ENCODE results near the gene SND1.

Gene SND1

DNA sequence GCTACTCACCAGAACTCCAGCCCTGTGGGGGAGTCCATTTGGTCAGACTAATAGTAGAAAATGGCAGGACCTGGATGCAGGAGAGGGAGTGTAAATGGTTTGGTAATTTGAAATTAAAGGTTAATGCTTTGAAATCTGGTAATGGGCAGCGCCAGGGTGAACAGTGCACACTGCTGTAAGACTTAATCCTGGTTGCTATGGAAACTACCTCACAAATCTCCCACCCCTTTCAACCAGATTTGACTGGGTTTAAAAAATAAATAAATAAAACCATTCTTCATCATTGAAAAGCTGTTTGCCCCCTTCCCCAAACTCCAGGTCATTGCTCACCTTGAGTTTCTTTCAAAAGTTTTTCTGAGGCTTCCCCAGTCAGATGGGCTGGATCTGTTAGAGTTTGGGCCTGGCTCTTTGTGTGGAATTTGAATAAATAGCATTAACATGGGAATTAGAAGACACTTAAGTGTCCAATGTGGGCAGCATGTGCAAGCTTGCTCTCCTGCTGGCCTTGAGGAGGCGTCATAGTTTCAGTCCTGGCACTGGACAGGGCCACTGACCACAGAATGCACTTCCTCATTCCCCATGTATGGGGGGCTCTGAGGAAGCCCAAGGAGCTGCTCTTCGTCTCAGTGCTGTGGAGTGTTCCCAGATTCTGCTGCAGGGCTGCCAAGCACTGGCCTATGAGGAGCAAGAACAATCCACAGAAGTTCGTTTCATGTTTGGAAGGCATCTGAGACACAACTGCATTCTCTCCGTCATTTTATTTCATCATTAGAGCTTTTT lies 288.6 kb downstream of the SND1 start:
- DNase-seq (ENCODE audit: low read depth, low spot score): no peak
- Histone ChIP-seq H3K27ac (no peak overlapping the region), H3K36me3 (ENCODE audit: insufficient read depth, low read length) (no peaks in the 10 kb centered on the region), H3K9ac (ENCODE audit: insufficient read length) (no peak overlapping the region), H3K4me3 (no peak overlapping the region), H3K9me3 (ENCODE audit: low read depth, low read length) (no peaks in the 10 kb centered on the region)
- TF ChIP-seq FOXP2 (optimal IDR thresholded peaks at IDR 0.05; ENCODE audit: control extremely low read depth, extremely low read length, insufficient read depth): no peak
- no peak for TF ChIP-seq EZH2 (IDR thresholded peaks at IDR 0.05)
- TF ChIP-seq POLR2AphosphoS5 (IDR thresholded peaks at IDR 0.05; ENCODE audit: borderline replicate concordance, low read depth, low read length): no peak

- H3K9me3 ChIP-seq (ENCODE audit: low read depth, low read length): no peaks in the 10 kb centered on the region
- H3K4me3 ChIP-seq: no peak overlapping the region
- TF ChIP-seq EZH2 (IDR thresholded peaks at IDR 0.05): no peak
- TF ChIP-seq POLR2AphosphoS5 (IDR thresholded peaks at IDR 0.05; ENCODE audit: borderline replicate concordance, low read depth, low read length): no peak
- no peak for TF ChIP-seq FOXP2 (optimal IDR thresholded peaks at IDR 0.05; ENCODE audit: control extremely low read depth, extremely low read length, insufficient read depth)
- no peaks in the 10 kb centered on the region; the same call in 1 of the 2 replicates for H3K36me3 ChIP-seq (ENCODE audit: insufficient read depth, low read length)
- DNase-seq (ENCODE audit: low read depth, low spot score): no peak
- H3K9ac ChIP-seq (ENCODE audit: insufficient read length): no peak overlapping the region
- H3K27ac ChIP-seq: no peak overlapping the region
Measured at GRCh38 chr7:127941476-127942210, 289.6 kb downstream of the SND1 start.

GRCh38 chr7:127943541-127944521 lies 291.8 kb downstream of the SND1 start:
- H3K36me3 ChIP-seq (ENCODE audit: insufficient read depth, low read length): no peaks in the 10 kb centered on the region; the same call in 1 of the 2 replicates

DNA sequence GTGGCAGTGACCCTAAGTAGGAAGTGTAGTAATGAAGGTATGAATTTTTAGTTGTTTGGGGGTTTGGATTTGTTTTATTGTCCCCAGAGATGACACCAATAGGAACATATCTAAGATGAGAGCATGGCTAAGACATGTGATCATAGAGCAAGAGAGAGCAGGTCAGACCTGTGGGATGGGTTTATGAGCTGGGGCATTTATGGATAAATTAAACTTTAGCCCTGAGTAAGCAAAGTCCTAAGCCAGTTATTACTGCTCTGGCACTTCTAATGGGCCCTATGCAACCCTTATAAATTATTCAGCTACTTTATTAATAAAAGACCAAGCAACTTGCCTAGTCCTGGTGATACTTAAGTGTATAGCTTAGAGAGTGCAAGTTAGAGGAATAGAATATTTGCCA lies 294.1 kb downstream of the SND1 start:
- no peak overlapping the region for H3K4me3 ChIP-seq
- DNase-seq (ENCODE audit: low read depth, low spot score): no peak
- no peak overlapping the region for H3K9ac ChIP-seq (ENCODE audit: insufficient read length)
- TF ChIP-seq POLR2AphosphoS5 (IDR thresholded peaks at IDR 0.05; ENCODE audit: borderline replicate concordance, low read depth, low read length) (no peak), EZH2 (IDR thresholded peaks at IDR 0.05) (no peak), FOXP2 (optimal IDR thresholded peaks at IDR 0.05; ENCODE audit: control extremely low read depth, extremely low read length, insufficient read depth) (no peak)
- no peak overlapping the region for H3K27ac ChIP-seq
- no peaks in the 10 kb centered on the region for H3K9me3 ChIP-seq (ENCODE audit: low read depth, low read length)
- H3K36me3 ChIP-seq (ENCODE audit: insufficient read depth, low read length): no peaks in the 10 kb centered on the region; the same call in 1 of the 2 replicates

More at GRCh38 chr7:127943541-127944521, 291.8 kb downstream of the SND1 start:
- DNase-seq (ENCODE audit: low read depth, low spot score): peak; percentile 5
- TF ChIP-seq POLR2AphosphoS5 (IDR thresholded peaks at IDR 0.05; ENCODE audit: borderline replicate concordance, low read depth, low read length) (no peak), FOXP2 (optimal IDR thresholded peaks at IDR 0.05; ENCODE audit: control extremely low read depth, extremely low read length, insufficient read depth) (no peak), EZH2 (IDR thresholded peaks at IDR 0.05) (no peak)
- Histone ChIP-seq H3K27ac (no peak overlapping the region), H3K9me3 (ENCODE audit: low read depth, low read length) (no peaks in the 10 kb centered on the region), H3K4me3 (no peak overlapping the region), H3K9ac (ENCODE audit: insufficient read length) (no peak overlapping the region)

- H3K4me3 ChIP-seq: no peak overlapping the region
- H3K9ac ChIP-seq (ENCODE audit: insufficient read length): no peak overlapping the region
- no peak overlapping the region for H3K27ac ChIP-seq
- H3K36me3 ChIP-seq (ENCODE audit: insufficient read depth, low read length): no peaks in the 10 kb centered on the region; the same call in 1 of the 2 replicates
- DNase-seq (ENCODE audit: low read depth, low spot score): no peak
- no peak for TF ChIP-seq FOXP2 (optimal IDR thresholded peaks at IDR 0.05; ENCODE audit: control extremely low read depth, extremely low read length, insufficient read depth)
- TF ChIP-seq EZH2 (IDR thresholded peaks at IDR 0.05): no peak
- TF ChIP-seq POLR2AphosphoS5 (IDR thresholded peaks at IDR 0.05; ENCODE audit: borderline replicate concordance, low read depth, low read length): no peak
- no peaks in the 10 kb centered on the region for H3K9me3 ChIP-seq (ENCODE audit: low read depth, low read length)
Measured at GRCh38 chr7:127946847-127947246, 294.9 kb downstream of the SND1 start.

DNA sequence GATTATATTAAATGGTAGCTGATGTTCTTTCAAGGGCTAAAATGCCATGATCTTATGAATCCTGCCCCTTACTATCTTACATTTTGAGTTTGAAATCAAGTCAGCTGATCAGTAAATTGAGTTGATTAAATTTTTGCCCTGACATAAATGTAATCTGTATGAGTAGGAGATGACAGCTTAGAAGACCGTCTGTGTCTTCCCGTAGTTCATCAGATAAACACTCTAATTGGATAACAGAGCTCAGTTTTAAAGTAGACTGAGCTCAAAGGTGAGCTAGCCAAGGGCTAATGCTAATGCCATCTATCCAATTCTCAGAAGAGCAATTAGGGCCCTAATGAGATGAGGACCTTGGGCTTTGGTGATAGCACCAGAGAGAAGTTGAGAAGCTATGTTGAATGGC lies 296.3 kb downstream of the SND1 start:
- no peak overlapping the region for H3K9ac ChIP-seq (ENCODE audit: insufficient read length)
- no peak for DNase-seq (ENCODE audit: low read depth, low spot score)
- H3K9me3 ChIP-seq (ENCODE audit: low read depth, low read length): no peaks in the 10 kb centered on the region
- no peak overlapping the region for H3K4me3 ChIP-seq
- TF ChIP-seq EZH2 (IDR thresholded peaks at IDR 0.05) (no peak), POLR2AphosphoS5 (IDR thresholded peaks at IDR 0.05; ENCODE audit: borderline replicate concordance, low read depth, low read length) (no peak), FOXP2 (optimal IDR thresholded peaks at IDR 0.05; ENCODE audit: control extremely low read depth, extremely low read length, insufficient read depth) (no peak)
- H3K36me3 ChIP-seq (ENCODE audit: insufficient read depth, low read length): no peaks in the 10 kb centered on the region; the same call in 1 of the 2 replicates
- H3K27ac ChIP-seq: no peak overlapping the region

DNA sequence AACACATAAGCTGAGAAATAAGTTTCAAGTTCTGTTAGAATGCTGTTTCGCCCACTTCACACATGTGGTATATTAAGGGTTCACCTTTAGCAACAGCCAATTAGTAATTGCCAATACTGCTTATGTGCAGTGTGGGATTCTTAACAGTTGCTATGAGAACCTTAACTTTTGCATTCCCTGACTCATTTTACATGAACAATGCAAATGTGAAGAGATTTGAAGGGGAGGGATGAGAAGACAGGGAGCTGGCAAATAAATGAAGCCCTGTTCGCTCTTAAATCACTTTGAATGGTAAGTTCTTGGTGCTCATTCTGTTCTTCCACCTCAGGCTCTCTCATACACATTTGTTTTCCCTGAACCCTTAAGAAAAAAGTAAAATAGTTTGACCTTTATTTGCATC lies 296.9 kb downstream of the SND1 start:
- Histone ChIP-seq H3K27ac (no peak overlapping the region), H3K9me3 (ENCODE audit: low read depth, low read length) (no peaks in the 10 kb centered on the region), H3K9ac (ENCODE audit: insufficient read length) (no peak overlapping the region), H3K4me3 (no peak overlapping the region), H3K36me3 (ENCODE audit: insufficient read depth, low read length) (no peaks in the 10 kb centered on the region; the same call in 1 of the 2 replicates)
- no peak for DNase-seq (ENCODE audit: low read depth, low spot score)
- TF ChIP-seq FOXP2 (optimal IDR thresholded peaks at IDR 0.05; ENCODE audit: control extremely low read depth, extremely low read length, insufficient read depth) (no peak), POLR2AphosphoS5 (IDR thresholded peaks at IDR 0.05; ENCODE audit: borderline replicate concordance, low read depth, low read length) (no peak), EZH2 (IDR thresholded peaks at IDR 0.05) (no peak)
